Measurements from ENCODE around the gene ABHD17C.
A peak's percentile ranks its signal among the peaks of the same experiment; 100 is the strongest.

Gene ABHD17C

GRCh38 chr15:80689716-80690115 lies 5.4 kb upstream of the ABHD17C start:
- DNase-seq (ENCODE audit: low spot score) = no peak

DNA sequence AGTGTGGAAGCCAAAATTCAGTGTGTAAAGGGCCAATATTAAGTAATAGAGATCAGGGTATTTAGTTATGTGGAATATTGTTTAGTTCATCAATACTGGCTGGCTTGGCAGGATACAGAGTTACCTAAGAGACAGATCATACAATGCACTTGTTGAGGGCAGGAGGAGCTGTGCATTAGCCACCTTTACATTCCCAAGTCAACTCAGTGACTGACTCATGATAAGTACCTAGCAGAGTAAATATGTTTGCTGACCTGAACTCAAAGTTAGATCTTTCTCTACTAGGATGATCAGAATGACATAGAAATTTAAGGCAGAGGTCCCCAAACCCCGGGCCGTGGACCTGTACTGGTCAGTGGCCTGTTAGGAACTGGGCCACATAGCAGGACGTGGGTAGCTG lies 3.5 kb upstream of the ABHD17C start:
- DNase-seq (ENCODE audit: low spot score) = no peak

- DNase-seq (ENCODE audit: low spot score) = no peak
These were observed 1.2 kb upstream of the ABHD17C start for GRCh38 chr15:80693682-80694610.

DNA sequence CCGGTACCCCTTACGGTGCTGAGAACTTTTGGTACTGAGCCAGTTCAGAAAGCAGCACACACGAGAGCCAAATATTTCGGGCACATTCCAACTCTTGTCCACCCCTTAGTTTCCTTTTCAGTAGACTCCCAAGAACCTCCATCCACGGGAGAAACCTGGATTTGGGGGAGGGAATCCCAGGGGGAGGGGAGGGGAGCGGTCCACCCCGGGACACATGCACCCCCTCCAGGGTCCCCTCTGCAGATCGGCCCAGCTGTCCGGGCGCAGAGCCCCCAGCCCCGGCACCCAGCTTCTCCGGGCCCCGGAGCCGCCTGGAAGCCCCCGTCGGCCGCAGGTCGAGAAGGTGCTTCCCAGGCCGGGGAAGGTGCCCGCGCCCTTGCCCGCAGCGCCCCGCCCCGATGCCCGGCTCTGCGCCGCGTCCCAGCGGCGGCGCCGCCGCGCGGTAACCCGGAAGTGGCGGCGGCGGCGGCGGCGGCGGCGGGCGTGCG lies 455 bp upstream of the ABHD17C start:
- DNase-seq (ENCODE audit: low spot score) = peak; percentile 49

DNA sequence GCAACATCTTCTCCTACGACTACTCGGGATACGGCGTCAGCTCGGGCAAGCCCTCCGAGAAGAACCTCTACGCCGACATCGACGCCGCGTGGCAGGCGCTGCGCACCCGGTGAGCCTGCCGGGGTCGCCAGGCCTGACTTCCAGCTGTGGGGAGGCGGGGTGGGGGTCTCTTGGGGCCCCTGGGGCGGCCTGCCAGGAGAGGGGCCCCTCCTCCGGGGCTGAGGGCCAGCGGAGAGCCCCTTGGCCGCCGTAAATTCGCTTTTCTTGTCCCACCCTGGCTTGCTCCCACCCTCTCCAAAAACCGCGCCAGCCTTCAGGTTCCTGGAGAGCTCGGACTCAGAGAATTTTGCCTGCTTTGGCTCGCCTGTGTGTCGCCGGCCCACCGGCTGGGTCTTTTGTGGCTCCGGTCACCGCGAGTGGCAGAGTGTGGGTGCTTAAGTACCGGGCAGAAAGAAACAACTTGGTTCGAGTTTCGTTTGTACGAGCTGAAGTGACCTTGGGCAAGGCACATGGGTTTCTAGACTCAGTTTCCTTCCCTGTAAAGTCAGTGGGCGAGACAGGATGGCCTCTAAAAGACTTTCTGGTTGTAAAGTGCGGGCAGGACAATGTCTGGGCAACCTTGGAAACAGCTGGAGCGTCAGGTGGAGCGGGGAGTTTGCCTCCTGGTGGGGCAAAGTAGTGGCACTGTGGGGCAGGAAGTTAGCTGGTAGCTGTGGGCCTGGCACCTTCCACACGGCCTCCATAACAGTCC lies 976 bp downstream of the ABHD17C start:
- DNase-seq (ENCODE audit: low spot score) = peak; percentile 41

DNA sequence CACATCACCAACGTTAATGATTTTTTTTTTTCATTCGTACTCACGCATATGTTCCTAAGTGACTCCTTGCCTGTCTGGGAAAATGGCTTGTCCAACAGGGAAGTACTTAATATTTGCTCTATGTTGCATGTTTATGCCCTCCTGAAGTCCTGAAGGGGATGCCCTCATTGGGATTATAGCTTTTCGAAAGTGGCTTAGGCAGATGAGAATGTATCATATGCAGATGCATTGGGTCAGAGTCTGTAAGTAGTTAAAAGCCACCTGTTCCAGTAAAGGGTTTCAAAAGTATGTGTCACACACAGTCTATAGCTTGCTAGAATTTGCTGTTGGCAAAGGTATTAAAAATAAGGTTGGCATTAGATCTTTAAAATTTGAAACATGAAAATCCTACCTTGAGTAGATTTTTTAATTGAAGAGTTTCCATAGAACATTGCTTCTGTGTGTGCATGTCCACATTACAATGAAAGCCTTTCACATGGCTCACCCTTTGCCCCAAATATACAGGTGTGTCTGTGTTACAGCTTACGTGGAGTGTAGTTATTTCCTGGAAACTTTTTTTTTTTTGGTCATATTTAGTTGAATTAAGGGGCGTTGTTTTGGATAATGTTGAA lies 2.1 kb downstream of the ABHD17C start:
- DNase-seq (ENCODE audit: low spot score) = no peak

DNA sequence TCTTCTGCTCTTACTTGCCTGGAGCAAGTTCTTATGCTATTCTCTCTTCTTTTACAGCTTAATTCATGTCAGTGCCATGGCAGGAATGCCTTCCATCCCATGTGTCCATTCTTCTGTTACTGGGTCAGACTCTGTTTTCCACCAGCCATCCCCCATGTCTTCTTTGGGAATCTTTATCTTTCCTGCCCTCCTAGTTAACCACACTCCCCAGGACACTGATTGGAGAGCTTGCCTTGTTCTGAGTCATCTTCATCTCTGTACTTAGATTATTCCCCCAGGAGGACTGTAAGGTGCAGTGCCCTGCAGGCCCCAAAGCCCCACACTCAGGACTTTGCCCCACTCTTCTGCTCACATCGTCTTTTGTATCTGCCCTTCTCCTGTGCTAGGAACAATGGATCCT lies 3.6 kb downstream of the ABHD17C start:
- no peak for DNase-seq (ENCODE audit: low spot score)

GRCh38 chr15:80699981-80700380 lies 4.9 kb downstream of the ABHD17C start:
- peak; percentile 18 for DNase-seq (ENCODE audit: low spot score)

- no peak for DNase-seq (ENCODE audit: low spot score)
These were observed 6.7 kb downstream of the ABHD17C start for GRCh38 chr15:80701676-80702311.

DNA sequence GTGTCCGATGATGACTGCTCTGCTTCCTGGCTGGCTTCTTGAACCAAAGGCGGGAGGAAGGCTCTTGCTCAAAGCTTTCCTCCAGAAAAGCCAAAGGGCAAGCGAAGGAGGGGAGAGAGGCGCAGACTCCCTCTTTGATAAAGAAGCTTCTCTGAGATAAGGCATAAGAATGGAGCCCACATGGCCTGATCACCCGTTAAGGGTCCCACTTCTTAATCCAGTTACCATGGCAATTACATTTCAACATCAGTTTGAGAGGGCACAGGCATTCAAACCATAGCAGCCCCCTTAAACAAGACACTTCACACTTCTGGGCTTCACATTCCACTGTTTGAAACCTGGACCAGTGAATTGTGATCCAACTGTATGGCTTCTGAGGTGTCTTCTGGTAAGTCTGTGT lies 8.0 kb downstream of the ABHD17C start:
- DNase-seq (ENCODE audit: low spot score) = no peak

- DNase-seq (ENCODE audit: low spot score) = no peak
These were observed 8.9 kb downstream of the ABHD17C start for GRCh38 chr15:80703965-80704364.

DNA sequence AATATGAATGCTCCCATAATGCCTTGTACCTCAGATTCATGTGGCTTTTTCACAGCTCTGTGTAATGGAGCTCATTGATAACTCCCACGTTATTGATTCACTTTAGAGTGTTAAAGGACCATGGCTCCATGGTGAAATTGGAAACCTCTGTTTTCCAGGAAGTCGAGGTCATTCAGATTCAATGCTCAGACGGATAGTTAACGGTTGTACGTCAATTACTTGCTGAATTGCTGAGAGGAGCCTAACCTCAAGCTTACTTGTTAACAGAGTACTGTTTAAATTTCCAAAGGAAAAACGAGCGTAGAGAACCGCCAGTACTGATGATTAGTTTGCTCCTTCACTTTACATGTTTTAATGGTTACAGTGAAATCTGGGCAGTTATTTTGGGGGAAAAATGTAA lies 11.1 kb downstream of the ABHD17C start:
- DNase-seq (ENCODE audit: low spot score) = no peak

DNA sequence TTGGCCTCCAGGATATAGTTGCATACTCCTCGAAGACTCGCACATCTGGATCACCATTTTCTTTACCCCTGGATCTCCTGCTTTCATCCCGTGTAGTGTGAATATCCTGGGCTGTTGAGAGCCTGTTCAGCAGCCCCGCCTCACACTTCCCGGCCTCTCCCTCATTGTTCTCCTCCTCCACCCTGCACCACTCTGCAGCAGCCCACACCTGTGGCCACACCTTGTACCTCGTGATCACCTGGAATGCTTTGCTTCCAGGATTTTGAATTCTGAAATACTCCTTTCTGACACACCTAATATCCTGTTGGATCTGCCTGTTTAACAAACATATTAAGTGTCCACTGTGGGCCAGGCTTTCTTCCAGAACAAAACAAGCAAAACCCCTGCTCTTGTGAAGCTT lies 14.4 kb downstream of the ABHD17C start:
- DNase-seq (ENCODE audit: low spot score) = no peak

- no peak for DNase-seq (ENCODE audit: low spot score)
These were observed 15.8 kb downstream of the ABHD17C start for GRCh38 chr15:80710635-80711554.

- no peak for DNase-seq (ENCODE audit: low spot score)
These were observed 16.8 kb downstream of the ABHD17C start for GRCh38 chr15:80711886-80712285.

GRCh38 chr15:80712956-80713355 lies 17.8 kb downstream of the ABHD17C start:
- DNase-seq (ENCODE audit: low spot score) = no peak

DNA sequence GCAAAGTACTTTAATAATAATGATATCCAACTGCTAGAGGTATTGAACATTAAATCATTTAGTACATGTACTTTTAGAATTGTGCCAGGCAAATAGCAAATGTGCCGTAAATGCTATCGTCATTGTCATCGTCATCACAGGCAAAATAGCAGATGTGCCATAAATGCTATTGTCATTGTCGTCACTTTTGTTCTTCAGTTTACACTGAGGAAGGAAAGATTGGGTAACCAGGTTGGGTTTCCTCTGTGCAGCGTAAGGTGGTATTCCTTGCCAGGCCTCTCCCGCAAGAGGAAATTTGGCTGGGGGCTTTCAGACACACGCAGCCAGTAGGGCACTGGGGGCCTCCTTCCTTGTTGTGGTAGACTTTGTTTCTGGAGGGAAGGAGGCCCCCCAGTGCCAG lies 26.4 kb downstream of the ABHD17C start:
- no peak for DNase-seq (ENCODE audit: low spot score)

DNA sequence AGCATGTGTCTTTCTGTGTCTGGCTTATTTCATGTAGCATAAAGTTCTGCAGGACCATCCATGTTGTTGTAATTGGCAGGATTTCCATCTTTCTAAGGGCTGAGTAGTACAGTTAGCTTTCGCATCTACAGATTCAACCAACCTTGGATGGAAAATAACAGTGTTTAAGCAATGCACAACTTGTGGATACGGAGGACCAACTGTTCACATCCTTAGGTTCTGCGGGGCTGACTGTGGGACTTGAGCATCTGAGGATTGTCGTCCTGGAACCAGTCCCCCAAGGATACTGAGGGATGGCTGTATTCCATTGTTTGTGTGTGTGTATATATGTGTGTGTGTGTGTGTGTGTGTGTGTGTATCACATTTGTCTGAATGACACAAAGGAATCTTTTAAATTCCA lies 27.7 kb downstream of the ABHD17C start:
- no peak for DNase-seq (ENCODE audit: low spot score)

DNA sequence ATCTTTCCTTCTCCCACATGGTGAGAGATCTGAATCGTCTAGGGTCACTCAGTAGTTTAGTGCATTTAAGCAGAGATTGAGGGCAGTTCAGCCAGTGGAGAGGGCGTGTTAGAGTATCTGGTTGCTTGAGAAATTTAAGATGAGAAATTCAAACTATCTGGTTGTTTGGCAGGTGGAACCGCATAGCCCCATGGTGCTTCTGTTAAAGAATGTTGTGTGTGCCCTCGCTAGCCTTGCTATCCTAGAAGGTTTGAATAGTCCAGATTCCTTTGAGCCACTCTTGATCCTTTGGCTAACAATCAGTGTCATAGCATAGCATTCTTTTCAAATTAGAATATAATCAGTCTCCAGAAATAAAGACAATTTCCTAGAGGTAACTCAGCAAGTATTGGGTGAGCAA lies 32.1 kb downstream of the ABHD17C start:
- DNase-seq (ENCODE audit: low spot score) = peak; percentile 20

- no peak for DNase-seq (ENCODE audit: low spot score)
These were observed 32.5 kb downstream of the ABHD17C start for GRCh38 chr15:80727596-80727995.

GRCh38 chr15:80730387-80730786 lies 35.3 kb downstream of the ABHD17C start:
- DNase-seq (ENCODE audit: low spot score) = no peak

All from AG20443 (cell line).